Caco-2 (cell line): ENCODE data around the gene MYL6. TPM values are rescaled to one million over a fixed set of nuclear protein-coding genes. Genes with fewer than 3 reads are reported as not detected.

Experiments
- BruUV-seq: library from RNA; stranded (reverse); fragments of 400-500 nt; replicated peaks from 2 replicates; lab custom pipeline; 2021; lab: Mats Ljungman, UMichigan
- CTCF ChIA-PET: fragments of 300-600 bp; sonication (Branson Sonifier 250); formaldehyde crosslinking; loops from one replicate; lab custom pipeline; 2022; ENCODE audit warnings: antibody characterized with exemption; lab: Charles Lee
- POLR2A ChIA-PET: fragments of 300-600 bp; sonication (Branson Sonifier 250); formaldehyde crosslinking; loops from one replicate; lab custom pipeline; 2022; ENCODE audit warnings: antibody characterized with exemption; lab: Charles Lee
- DNase-seq, 2 experiments: peaks; one replicate each; pipeline versions ENCODE4 v3.0.0 to v3.0.0-alpha.2; 2020 to 2022
- H3K27me3 ChIP-seq: replicated peaks from 2 replicates; pipeline ENCODE4 v1.6.0; 2011; ENCODE audit warnings: low read length; ENCODE audit not compliant: control insufficient read depth, insufficient read depth
- H3K36me3 ChIP-seq: 2 replicates; pipeline ENCODE4 v1.5.1; 2011; ENCODE audit warnings: low read length; ENCODE audit not compliant: control insufficient read depth, insufficient read depth
- H3K4me1 ChIP-seq: fragments of 250-450 bp; sonication (Bioruptor Pico); 2 replicates; pipeline ENCODE4 v1.5.1; 2020; ENCODE audit warnings: mild to moderate bottlenecking
- H3K4me3 ChIP-seq: 2 replicates; pipeline ENCODE4 v1.5.1; 2011; ENCODE audit warnings: low read depth, mild to moderate bottlenecking, control low read depth, low read length
- H3K9me3 ChIP-seq: fragments of 250-450 bp; sonication (Bioruptor Pico); 2 replicates; pipeline ENCODE4 v1.5.1; 2020; ENCODE audit warnings: mild to moderate bottlenecking, moderate library complexity
- H3K27ac Mint-ChIP-seq: one replicate; pipeline ENCODE4 v1.8.0; 2022; ENCODE audit warnings: mixed read lengths; ENCODE audit not compliant: unreplicated experiment
- H3K27me3 Mint-ChIP-seq: one replicate; pipeline ENCODE4 v1.8.0; 2022; ENCODE audit warnings: mixed read lengths; ENCODE audit not compliant: insufficient read depth, unreplicated experiment
- H3K36me3 Mint-ChIP-seq: one replicate; pipeline ENCODE4 v1.8.0; 2022; ENCODE audit warnings: mild to moderate bottlenecking, mixed read lengths; ENCODE audit not compliant: insufficient read depth, unreplicated experiment
- H3K4me1 Mint-ChIP-seq: one replicate; pipeline ENCODE4 v1.8.0; 2022; ENCODE audit warnings: low read depth, mixed read lengths; ENCODE audit not compliant: unreplicated experiment
- H3K4me3 Mint-ChIP-seq: one replicate; pipeline ENCODE4 v1.8.0; 2022; ENCODE audit warnings: mild to moderate bottlenecking, moderate library complexity, mixed read lengths; ENCODE audit not compliant: unreplicated experiment
- H3K9me3 Mint-ChIP-seq: one replicate; pipeline ENCODE4 v1.8.0; 2022; ENCODE audit warnings: mixed read lengths; ENCODE audit not compliant: unreplicated experiment
- intact Hi-C: fragments of 100-400 bp; cut with micrococcal nuclease; formaldehyde crosslinking; loops from one replicate; pipeline ENCODE4 v1.10.0; 2022; ENCODE audit not compliant: unreplicated experiment
- total RNA-seq: library from RNA; stranded (reverse); gene quantifications from 2 replicates; pipeline ENCODE4 v1.2.3, GENCODE V29; 2022
- TF ChIP-seq, protein P1 (sequence below), 2 experiments: fragments of 200-600 bp in 1 of 2; IDR thresholded peaks; 1 replicate in 1 of 2; 2 replicates in 1 of 2; pipeline versions ENCODE4 v1.5.1 to v1.8.0; 2011 to 2022; ENCODE audit warnings: antibody characterized with exemption in 1 of 2, control low read depth in 1 of 2, inconsistent platforms in 1 of 2, low read depth in 1 of 2, low read length in 1 of 2, mild to moderate bottlenecking in 1 of 2, moderate library complexity in 1 of 2; ENCODE audit not compliant: insufficient read depth in 1 of 2, severe bottlenecking in 1 of 2, unreplicated experiment in 1 of 2

The MYL6 gene
- total RNA-seq, 1 experiment from 2014 or later: 960 TPM

DNA sequence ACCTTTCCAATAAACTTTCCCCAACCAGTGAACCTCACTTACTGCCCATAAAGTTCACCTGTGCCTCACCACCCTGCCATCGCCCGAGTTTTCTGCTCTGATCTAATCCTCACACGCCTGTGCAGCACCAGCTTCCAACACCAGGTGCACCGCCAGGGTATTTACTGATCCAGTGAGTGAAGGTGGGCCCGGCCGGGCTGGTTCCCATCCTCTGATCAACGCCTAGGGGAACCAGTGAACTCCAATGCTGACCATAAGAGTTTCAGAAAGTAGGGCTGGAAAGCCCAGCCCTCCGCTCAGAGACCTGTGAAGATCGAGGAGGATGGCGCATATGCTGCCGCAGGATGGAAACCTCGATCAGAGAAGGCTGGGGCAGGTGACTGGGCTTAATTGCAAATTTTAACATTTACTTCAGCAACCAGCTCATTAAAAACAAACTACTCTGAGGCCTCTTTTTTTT, 6.5 kb upstream of the MYL6 start:
- H3K27ac Mint-ChIP-seq: peak overlapping the region; percentile 98
- intact Hi-C loops: loop anchor here (1.0 kb wide), 2 partner anchors 23 to 32 kb away; partner anchors contain the start of gene ESYT1
- peak; percentile 78 to 79 for DNase-seq

DNA sequence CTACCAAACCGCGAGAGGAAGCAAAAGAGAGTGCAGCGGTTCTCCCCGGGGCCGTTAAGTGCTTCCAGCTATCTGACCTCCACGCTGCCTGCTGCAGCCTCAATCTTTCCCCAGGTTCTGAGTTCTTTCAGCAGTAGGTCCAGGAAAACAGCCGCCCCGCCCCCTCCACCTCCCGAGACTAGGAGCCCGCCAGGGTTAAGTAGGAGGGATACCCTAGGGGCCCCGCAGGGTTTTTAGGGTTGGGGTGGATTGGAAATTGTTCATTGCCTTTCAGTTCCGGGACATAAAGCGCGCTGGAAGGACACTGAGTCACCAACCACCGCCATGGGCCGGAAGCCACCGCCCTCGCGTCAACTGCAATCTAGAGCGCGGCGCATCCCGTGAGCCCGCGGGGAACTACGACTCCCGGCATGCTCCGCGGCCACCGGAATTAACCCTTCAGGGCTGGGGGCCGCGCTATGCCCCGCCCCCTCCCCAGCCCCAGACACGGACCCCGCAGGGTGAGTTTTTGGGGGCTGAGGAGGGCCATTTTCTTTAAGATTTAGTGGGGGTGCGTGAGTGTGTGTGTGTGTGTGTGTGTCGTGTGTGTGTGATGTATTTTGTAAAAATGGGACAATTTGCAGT, 5.9 kb upstream of the MYL6 start, which contains the start of gene MYL6B:
TSS of gene MYL6B (plus strand) at position 456 of the 624 bp plus-strand sequence. CDS start 1,332 bp downstream, outside the sequence.
- intact Hi-C loops: loop anchor here (1.0 kb wide), 2 partner anchors 24 to 33 kb away; partner anchors contain the start of gene ESYT1
- TF ChIP-seq, protein P1, sequence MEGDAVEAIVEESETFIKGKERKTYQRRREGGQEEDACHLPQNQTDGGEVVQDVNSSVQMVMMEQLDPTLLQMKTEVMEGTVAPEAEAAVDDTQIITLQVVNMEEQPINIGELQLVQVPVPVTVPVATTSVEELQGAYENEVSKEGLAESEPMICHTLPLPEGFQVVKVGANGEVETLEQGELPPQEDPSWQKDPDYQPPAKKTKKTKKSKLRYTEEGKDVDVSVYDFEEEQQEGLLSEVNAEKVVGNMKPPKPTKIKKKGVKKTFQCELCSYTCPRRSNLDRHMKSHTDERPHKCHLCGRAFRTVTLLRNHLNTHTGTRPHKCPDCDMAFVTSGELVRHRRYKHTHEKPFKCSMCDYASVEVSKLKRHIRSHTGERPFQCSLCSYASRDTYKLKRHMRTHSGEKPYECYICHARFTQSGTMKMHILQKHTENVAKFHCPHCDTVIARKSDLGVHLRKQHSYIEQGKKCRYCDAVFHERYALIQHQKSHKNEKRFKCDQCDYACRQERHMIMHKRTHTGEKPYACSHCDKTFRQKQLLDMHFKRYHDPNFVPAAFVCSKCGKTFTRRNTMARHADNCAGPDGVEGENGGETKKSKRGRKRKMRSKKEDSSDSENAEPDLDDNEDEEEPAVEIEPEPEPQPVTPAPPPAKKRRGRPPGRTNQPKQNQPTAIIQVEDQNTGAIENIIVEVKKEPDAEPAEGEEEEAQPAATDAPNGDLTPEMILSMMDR (IDR thresholded peaks at IDR 0.05; ENCODE audit: insufficient read depth in 1 of 2, low read depth in 1 of 2, low read length in 1 of 2, severe bottlenecking in 1 of 2, unreplicated experiment in 1 of 2): no peak
- no peaks in the 10 kb centered on the region for H3K9me3 Mint-ChIP-seq
- Histone ChIP-seq H3K4me3 (peak within 1 kb of the TSS; percentile 73), H3K4me1 (peaks cover 12% of the 10 kb centered on the region), H3K27me3 (no peaks in the 10 kb centered on the region), H3K36me3 (peaks cover 1% of the 10 kb centered on the region; the same call in 1 of the 2 replicates), H3K9me3 (no peaks in the 10 kb centered on the region)
- ChIA-PET CTCF (interaction anchor here (0.7 to 1.6 kb wide), 8 partner anchors 11 to 54 kb away, joined by 3 to 16 read pairs (median 5); partner anchors contain the start of genes ESYT1, PA2G4, SMARCC2 and ZC3H10), POLR2A (interaction anchor here (0.5 to 2.0 kb wide), 7 partner anchors 10 to 370 kb away, joined by 5 to 24 read pairs (median 6); partner anchors contain the start of genes CNPY2, ESYT1, RBMS2 and RNF41)
- H3K4me1 Mint-ChIP-seq: peaks cover 20% of the 10 kb centered on the region
- peaks cover 29% of the 10 kb centered on the region for H3K36me3 Mint-ChIP-seq
- H3K4me3 Mint-ChIP-seq: peak within 1 kb of the TSS; percentile 87
- peak within 1 kb of the TSS; percentile 98 for H3K27ac Mint-ChIP-seq
- no peaks in the 10 kb centered on the region for H3K27me3 Mint-ChIP-seq
- BruUV-seq: no TSS peak
- peak; percentile 88 to 92 for DNase-seq

More for the DNA sequence above, 6.5 kb upstream of the MYL6 start:
- Mint-ChIP-seq H3K9me3 (no peaks in the 10 kb centered on the region), H3K4me1 (peaks cover 20% of the 10 kb centered on the region), H3K27me3 (no peaks in the 10 kb centered on the region), H3K4me3 (peak overlapping the region; percentile 87), H3K36me3 (peaks cover 25% of the 10 kb centered on the region)
- Histone ChIP-seq H3K4me1 (peaks cover 12% of the 10 kb centered on the region), H3K27me3 (no peaks in the 10 kb centered on the region), H3K9me3 (no peaks in the 10 kb centered on the region), H3K4me3 (peak overlapping the region; percentile 73), H3K36me3 (peaks cover 1% of the 10 kb centered on the region; the same call in 1 of the 2 replicates)
- ChIA-PET CTCF (interaction anchor here (0.6 to 1.6 kb wide), 10 partner anchors 11 to 161 kb away, joined by 3 to 16 read pairs (median 4); partner anchors contain the start of genes ESYT1, PA2G4, SMARCC2 and ZC3H10), POLR2A (interaction anchor here (0.5 to 2.0 kb wide), 9 partner anchors 11 to 1827 kb away, joined by 3 to 24 read pairs (median 6); partner anchors contain the start of genes CNPY2, COPZ1, ESYT1 and PA2G4)
- BruUV-seq: TSS peak; percentile 63
- TF ChIP-seq, protein P1 (IDR thresholded peaks at IDR 0.05; ENCODE audit: insufficient read depth in 1 of 2, low read depth in 1 of 2, low read length in 1 of 2, severe bottlenecking in 1 of 2, unreplicated experiment in 1 of 2): peak; percentile 69
